ENCODE measurements around the gene TMPRSS4. TPM values are rescaled to one million over a fixed set of nuclear protein-coding genes. Genes with fewer than 3 reads are reported as not detected.

The TMPRSS4 gene
- total and polyA plus RNA-seq, 2 donors (not counting 1 experiment from before 2014, with no cell fraction given) = not detected

DNA sequence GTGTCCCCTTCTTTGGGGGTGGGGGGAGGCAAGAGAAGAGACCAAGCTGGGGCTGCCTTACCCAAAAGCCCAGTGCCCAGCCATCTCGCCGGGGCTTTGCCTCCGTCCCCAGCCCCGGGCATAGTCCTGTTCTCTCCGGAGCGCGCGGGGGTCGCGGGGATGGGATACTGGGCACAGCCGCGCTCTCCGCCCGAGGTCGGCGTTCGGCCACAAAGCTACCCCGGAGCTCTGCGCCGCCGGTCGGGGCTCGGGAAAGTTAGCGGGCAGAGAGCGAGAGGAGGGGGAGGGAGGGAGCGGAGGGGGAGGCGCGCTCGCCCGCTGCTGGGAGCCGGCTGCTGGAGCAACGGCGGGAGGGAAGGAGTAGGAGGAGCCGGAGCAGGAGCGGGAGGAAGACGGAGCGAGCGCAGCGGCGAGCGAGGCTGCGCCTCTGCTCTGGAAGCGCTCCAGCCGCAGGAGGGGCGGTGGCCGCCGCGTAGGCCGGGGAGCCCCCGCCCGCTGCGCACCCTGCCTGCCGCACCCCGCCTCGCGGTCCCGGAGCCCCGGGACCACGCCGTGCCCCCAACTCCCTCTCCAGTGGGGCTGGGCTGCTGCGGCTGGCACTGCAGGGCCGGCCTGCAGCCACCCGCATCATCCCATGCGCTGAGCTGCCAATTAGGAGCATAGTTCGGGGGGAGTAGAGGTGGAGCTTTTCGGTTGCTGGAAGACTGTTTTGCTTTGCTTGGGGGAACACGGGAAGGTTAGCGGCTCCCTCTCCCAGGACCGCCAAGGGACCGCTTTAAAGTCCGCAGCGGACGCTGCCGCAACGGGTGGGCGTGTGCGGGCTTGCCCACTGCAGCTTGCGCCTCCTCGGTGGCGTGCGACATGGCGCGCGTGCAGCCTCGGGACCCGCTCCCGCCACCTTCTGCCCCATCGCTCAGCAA is 75.9 kb downstream of the TMPRSS4 start, which contains the start of gene SCN4B:
SCN4B (minus strand) TSS at position 272 of the 920 bp plus-strand sequence; CDS start at position 122, 150 bp downstream.
- Histone ChIP-seq H3K27me3 (replicated peaks in 1 of 4; ENCODE audit: control extremely low read depth in 1 of 4, control insufficient read depth in 3 of 4, insufficient read depth in 4 of 4, low read length in 3 of 4) (peaks cover 0 to 82% (median 36%) of the 10 kb centered on the region in 4 experiments), H3K9ac (ENCODE audit: low read length) (peak within 1 kb of the TSS; percentile 19), H3K27ac (ENCODE audit: low read length in 2 of 2) (no peak within 1 kb of the TSS), H2AFZ (ENCODE audit: insufficient read depth, low read depth, low read length, poor library complexity, severe bottlenecking) (peak within 1 kb of the TSS; percentile 16), H3K79me2 (ENCODE audit: control insufficient read depth, insufficient read depth, low read length) (no peaks in the 10 kb centered on the region), H3K4me1 (ENCODE audit: control insufficient read depth in 2 of 2, insufficient read depth in 2 of 2, low read length in 2 of 2) (peaks cover 11 to 12% of the 10 kb centered on the region in 2 donors), H3K4me2 (replicated peaks; ENCODE audit: low read depth, low read length, poor library complexity, severe bottlenecking) (peak within 1 kb of the TSS; percentile 68), H4K20me1 (ENCODE audit: control insufficient read depth, insufficient read depth, low read length, poor library complexity, severe bottlenecking) (no peaks in the 10 kb centered on the region), H3K36me3 (replicated peaks in 1 of 2; ENCODE audit: control extremely low read depth in 1 of 2, control insufficient read depth in 1 of 2, extremely low read depth in 1 of 2, insufficient read depth in 2 of 2, low read length in 1 of 2) (no peaks in the 10 kb centered on the region), H3K4me3 (ENCODE audit: control extremely low read depth in 1 of 5, extremely low read depth in 1 of 5, insufficient read depth in 1 of 5, low read depth in 2 of 5, low read length in 4 of 5) (peak within 1 kb of the TSS in 2 of 5 experiments; percentile 12 to 29), H3K9me3 (ENCODE audit: control extremely low read depth in 1 of 3, control insufficient read depth in 2 of 3, insufficient read depth in 1 of 3, low read length in 2 of 3) (peaks cover 0 to 6% (median 0%) of the 10 kb centered on the region in 3 donors)
- TF ChIP-seq EZH2 (IDR thresholded peaks at IDR 0.05; ENCODE audit: borderline replicate concordance, insufficient read depth, low read depth, low read length, poor library complexity, severe bottlenecking) (peak; percentile 76), CTCF (IDR thresholded peaks at IDR 0.05) (no peak)
- ChIA-PET POLR2A (no interaction called here), CTCF (interaction anchor here (1.0 kb wide), 1 partner anchor 9 kb away, joined by 3 read pairs; no protein-coding TSS in a partner anchor)
- intact Hi-C loops (cut with micrococcal nuclease) = no loop called here
- no peaks in the 10 kb centered on the region for H3K9me3 Mint-ChIP-seq (ENCODE audit: insufficient read depth)
- no peak for ATAC-seq (ENCODE audit: low read depth)
- peaks cover 9% of the 10 kb centered on the region for H3K4me1 Mint-ChIP-seq
- DNase-seq = no peak
- H3K27ac Mint-ChIP-seq = no peak within 1 kb of the TSS
- H3K27me3 Mint-ChIP-seq = peaks cover 69% of the 10 kb centered on the region
- WGBS (ENCODE audit: insufficient coverage) = 1% methylated on average over 88 of the region's 88 CpGs
- peak within 1 kb of the TSS; percentile 52 for H3K4me3 Mint-ChIP-seq

DNA sequence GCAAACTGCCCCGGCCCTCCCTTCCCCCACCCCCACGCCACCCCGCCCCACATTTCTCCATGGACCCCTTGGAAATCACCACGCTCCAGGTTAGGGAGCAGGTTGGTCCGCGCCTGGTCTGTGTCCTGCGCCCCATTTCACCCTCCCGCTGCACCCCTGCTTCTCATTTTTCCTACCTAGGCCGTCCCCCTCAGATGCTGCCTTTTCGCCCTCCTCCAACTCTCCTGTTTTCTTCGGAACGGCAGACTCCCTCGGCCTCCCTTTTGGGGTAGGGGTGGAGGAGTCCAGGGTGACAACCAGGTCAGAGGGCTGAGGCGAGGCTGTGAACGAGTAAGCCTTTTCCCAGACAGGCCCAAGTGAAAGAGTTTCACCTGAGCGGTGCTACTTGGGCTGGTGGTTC is 76.6 kb downstream of the TMPRSS4 start:
- H3K27ac ChIP-seq (ENCODE audit: low read length in 2 of 2) = no peak overlapping the region
- H3K27me3 Mint-ChIP-seq = peaks cover 64% of the 10 kb centered on the region
- no peak overlapping the region for H3K4me3 ChIP-seq (ENCODE audit: control extremely low read depth in 1 of 5, extremely low read depth in 1 of 5, insufficient read depth in 1 of 5, low read depth in 2 of 5, low read length in 4 of 5)
- intact Hi-C loops (cut with micrococcal nuclease) = no loop called here
- H3K27ac Mint-ChIP-seq = no peak overlapping the region
- no peak overlapping the region for H2AFZ ChIP-seq (ENCODE audit: insufficient read depth, low read depth, low read length, poor library complexity, severe bottlenecking)
- H3K9me3 Mint-ChIP-seq (ENCODE audit: insufficient read depth) = no peaks in the 10 kb centered on the region
- H3K36me3 ChIP-seq (replicated peaks in 1 of 2; ENCODE audit: control extremely low read depth in 1 of 2, control insufficient read depth in 1 of 2, extremely low read depth in 1 of 2, insufficient read depth in 2 of 2, low read length in 1 of 2) = no peaks in the 10 kb centered on the region
- H3K9ac ChIP-seq (ENCODE audit: low read length) = no peak overlapping the region
- ATAC-seq (ENCODE audit: low read depth) (no peak), DNase-seq (no peak)
- H3K4me1 Mint-ChIP-seq = peaks cover 9% of the 10 kb centered on the region
- H3K4me2 ChIP-seq (replicated peaks; ENCODE audit: low read depth, low read length, poor library complexity, severe bottlenecking) = no peak overlapping the region
- POLR2A ChIA-PET = no interaction called here
- H3K9me3 ChIP-seq (ENCODE audit: control extremely low read depth in 1 of 3, control insufficient read depth in 2 of 3, insufficient read depth in 1 of 3, low read length in 2 of 3) = peaks cover 0 to 6% (median 0%) of the 10 kb centered on the region in 3 donors
- no peaks in the 10 kb centered on the region for H4K20me1 ChIP-seq (ENCODE audit: control insufficient read depth, insufficient read depth, low read length, poor library complexity, severe bottlenecking)
- peaks cover 0 to 79% (median 37%) of the 10 kb centered on the region in 4 experiments for H3K27me3 ChIP-seq (replicated peaks in 1 of 4; ENCODE audit: control extremely low read depth in 1 of 4, control insufficient read depth in 3 of 4, insufficient read depth in 4 of 4, low read length in 3 of 4)
- CTCF ChIA-PET = interaction anchor here (1.0 kb wide), 1 partner anchor 9 kb away, joined by 3 read pairs; no protein-coding TSS in a partner anchor
- no peaks in the 10 kb centered on the region for H3K79me2 ChIP-seq (ENCODE audit: control insufficient read depth, insufficient read depth, low read length)
- WGBS (ENCODE audit: insufficient coverage) = 37% methylated on average over 10 of the region's 16 CpGs
- H3K4me1 ChIP-seq (ENCODE audit: control insufficient read depth in 2 of 2, insufficient read depth in 2 of 2, low read length in 2 of 2) = peaks cover 11 to 12% of the 10 kb centered on the region in 2 donors
- H3K4me3 Mint-ChIP-seq = peak overlapping the region; percentile 52
- TF ChIP-seq EZH2 (IDR thresholded peaks at IDR 0.05; ENCODE audit: borderline replicate concordance, insufficient read depth, low read depth, low read length, poor library complexity, severe bottlenecking) = no peak
- no peak for TF ChIP-seq CTCF (IDR thresholded peaks at IDR 0.05)

Data from B cell (primary cell).